NCI-H2107 (cell line): ENCODE measurements around the gene IMP3.
A peak's percentile ranks its signal among the peaks of the same experiment; 100 is the strongest.
"Not testable (repeated sequence)": the region's sequence is repeated elsewhere in the genome, so short reads cannot be mapped to it uniquely, and the experiment has no call there.

ENCODE experiments used
- DNase-seq: peaks from one replicate; lab custom pipeline; 2025; lab: John Stamatoyannopoulos, UW

IMP3 gene, protein sequence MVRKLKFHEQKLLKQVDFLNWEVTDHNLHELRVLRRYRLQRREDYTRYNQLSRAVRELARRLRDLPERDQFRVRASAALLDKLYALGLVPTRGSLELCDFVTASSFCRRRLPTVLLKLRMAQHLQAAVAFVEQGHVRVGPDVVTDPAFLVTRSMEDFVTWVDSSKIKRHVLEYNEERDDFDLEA

GRCh38 chr15:75639709-75640482, at the start of gene IMP3:
Gene IMP3 (minus strand): TSS chr15:75640224. CDS start chr15:75640168, 56 bp downstream.
- peak; percentile 88 for DNase-seq

DNA sequence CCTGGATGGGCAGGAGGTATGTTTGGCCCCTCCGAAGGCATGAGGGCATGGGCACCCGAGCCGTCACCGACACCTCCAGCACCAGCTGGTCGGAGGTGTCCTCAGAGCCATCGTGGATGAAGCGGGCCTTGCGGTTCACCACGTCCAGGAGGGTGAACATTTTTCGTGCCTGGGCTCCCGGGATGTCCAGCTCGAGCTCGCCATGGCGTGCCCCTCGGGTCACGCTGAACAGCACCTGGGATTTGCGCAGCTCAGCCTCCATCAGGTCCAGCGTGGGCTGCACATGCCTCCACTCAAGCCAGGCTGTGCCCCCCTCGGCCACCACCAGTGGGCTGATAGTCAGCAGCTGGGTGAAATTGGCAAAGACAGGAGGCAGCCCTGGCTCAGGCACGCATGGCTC, 49.4 kb upstream of the IMP3 start:
- DNase-seq, result not testable (repeated sequence)

GRCh38 chr15:75688831-75689230, 48.8 kb upstream of the IMP3 start:
- DNase-seq, result no peak

- DNase-seq, result no peak
These were observed 48.2 kb upstream of the IMP3 start for GRCh38 chr15:75688278-75688557.

DNA sequence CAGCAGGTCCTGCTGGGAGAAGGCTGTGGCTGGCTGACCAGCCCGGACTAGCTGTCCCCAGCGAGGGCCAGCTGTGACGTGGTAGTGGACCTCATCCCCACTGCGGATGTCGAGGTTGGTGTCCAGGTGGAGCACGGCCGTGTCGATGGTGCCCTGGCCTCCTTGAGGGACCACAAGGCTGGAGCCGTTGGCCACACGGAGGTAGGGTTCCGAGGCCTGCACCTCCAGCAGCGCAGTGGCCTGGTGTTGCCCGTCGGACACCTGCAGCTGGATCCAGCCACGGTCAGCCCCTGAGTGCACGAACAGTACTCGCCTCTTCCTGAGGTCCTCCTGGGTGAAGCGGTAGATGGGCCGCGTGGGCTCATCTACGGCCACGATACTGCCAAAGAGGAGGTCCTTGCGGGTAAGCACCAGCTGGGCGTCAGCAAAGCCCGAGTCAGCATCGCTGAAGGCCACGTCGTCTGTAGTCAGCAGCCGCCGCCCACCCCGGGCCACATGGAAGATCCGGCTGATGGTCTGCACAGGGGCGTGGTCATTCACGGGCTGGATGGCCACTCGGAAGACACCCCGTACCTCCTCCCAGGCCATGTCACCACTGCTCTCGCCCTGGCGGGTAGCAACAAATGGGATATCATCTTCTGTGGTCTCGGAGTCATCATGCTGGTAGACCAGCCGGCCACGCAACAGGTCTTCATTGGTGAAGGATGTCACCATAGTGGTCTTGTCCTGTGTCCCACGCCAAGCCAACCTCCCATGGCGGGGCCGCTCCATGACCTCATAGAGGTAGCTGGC, 47.7 kb upstream of the IMP3 start:
- DNase-seq, result no peak

DNA sequence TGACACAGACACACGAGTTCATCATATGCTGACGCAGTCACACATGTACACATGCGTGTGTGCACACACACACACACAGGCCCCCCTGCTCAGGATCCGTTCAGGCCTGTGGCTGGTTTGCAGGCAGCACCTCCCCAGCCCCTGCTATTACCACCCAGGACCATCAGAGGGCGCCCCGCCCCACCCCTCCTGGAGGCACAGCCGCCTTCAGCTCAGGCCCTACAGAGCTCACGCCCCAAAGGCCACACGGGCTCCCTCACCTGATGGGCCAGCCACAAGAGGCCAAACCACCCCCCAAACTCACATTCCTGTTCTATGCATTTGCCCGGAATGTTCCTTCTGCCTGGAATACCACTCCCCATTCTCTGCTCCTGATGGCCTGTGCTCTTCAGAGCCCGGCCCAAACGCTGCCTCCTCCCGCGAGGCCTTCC, 46.2 kb upstream of the IMP3 start:
- DNase-seq, result not testable (repeated sequence)

DNA sequence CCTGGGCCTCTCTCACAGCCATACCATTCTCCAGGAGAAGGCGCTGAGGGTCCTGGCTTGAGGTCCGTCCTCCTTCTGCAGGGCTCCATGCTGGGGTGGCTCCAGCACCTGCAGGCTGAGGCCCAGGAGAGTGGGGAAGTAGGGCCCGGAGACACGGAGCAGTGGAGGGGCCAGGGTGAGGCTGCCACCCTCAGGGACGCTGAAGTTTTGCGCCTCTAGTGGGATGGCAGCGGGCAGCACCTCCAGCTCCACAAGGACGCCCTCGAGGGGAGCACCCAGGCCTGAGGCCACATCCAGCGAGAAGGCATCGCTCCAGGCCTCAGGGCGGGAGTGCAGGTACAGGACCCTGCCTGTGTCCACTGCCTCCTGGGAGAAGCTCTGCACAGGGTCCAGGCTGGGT, 45.2 kb upstream of the IMP3 start:
- no peak for DNase-seq

DNA sequence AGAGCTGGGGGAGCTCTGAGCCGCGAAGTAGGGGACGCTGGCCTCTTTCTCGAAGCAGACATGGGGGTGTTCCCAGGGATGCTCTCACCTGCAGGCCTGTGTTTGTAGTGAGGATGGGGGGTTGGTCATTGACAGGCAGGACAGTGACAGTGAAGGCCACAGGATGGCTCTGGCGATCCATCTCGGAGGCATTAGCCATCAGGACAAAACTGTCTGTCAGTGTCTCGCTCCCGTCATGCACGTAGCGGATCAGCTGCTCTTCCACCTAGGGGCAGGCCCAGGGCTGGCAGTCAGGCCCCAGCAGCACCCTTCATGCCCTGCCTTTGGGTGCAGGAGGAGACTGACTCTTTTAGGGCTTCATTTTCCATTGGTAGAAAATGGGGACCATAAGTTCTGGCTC, 44.6 kb upstream of the IMP3 start:
- DNase-seq, result no peak

DNA sequence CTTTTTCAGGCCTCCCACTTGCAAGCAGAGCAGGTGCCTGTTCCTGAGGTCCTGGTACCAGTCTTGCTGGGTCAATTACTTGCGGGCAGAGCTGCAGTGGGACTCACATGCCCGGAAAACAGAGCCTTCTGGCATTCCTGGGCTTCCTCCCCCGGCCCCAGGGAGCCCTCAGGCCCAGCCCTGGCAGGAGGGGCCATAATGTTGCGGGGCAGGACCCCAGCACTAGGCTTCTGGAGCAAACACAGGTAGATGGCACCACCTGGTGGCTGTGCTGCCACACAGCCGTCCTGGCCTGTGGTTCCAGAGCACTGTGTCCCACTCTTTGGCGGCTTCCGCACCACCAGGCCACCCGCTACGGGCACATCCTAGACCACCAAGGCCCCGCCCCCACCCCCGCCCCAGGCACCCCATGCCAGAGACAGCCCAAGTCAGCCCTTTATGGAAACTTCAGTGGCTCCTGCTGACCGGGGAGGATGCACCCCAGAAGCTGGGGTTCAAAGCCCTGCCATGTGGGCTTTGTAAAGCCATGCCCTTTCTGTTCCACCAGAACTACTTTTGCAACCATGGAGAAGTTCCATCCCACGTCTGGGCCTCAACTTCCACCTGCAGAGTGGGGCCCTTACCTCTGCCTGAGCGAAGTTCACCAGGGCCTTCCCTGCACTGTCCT, 43.8 kb upstream of the IMP3 start:
- not testable (repeated sequence) for DNase-seq

DNA sequence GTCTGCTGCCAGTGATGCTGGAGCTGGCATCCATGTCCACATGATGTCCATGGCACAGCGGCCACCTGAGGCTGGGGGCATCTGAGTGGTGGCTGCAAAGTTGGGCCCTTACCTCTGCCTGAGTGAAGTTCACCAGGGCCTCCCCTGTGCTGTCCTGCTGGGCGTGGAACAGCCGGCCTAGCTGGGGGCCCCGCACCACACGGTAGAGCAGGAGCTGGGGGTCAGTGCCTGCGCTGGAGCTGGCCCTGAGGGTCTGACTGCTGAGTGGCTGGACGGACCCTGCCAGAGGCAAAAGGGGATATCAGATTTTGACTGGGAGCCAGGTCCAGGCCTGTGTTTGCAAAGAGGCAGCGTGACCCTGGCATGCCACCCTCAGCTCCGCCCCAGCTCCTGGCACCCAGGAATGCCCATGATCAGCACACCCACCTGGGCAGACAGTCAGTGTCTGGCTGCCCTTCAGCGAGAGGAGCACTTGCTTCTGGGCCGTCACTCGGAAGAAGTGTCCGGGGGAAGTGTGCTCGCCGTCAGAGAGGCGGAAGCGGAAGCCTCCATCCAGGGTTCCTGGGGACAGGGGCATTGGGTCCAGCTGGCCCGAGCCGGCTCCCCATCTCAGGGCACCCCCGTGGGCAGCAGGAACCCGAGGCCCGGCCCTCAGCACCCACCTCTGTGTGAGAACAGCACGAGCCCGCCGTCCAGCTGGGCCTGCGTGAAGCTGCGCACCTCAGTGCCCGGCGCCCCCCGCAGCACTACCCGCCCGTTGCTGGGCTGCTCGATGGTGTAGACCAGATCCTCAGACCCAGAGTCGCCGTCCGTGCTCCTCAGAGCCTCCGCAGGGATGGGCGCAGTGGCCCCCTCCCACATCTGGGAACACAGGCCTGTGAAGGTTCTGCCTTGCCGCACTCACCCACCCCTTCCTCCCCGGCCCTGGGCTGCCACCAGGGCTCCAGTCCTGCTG, 42.4 kb upstream of the IMP3 start:
- DNase-seq, result no peak

GRCh38 chr15:75680007-75680789, 40.2 kb upstream of the IMP3 start:
- DNase-seq, result no peak

DNA sequence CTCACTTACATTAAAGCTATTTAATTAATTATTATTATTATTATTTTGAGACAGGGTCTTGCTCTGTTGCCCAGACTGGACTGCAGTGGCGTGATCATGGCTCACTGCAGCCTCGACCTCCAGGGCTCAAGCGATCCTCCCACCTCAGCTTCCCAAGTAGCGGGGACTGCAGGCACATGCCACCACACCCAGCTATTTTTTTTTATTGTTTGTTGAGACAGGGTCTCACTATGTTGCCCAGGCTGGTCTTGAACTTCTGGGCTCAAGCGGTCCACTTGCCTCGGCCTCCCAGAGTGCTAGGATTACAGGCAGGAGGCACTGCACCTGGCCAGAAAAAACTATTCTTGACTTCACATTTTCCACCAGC, 38.3 kb upstream of the IMP3 start:
- DNase-seq, result not testable (repeated sequence)

DNA sequence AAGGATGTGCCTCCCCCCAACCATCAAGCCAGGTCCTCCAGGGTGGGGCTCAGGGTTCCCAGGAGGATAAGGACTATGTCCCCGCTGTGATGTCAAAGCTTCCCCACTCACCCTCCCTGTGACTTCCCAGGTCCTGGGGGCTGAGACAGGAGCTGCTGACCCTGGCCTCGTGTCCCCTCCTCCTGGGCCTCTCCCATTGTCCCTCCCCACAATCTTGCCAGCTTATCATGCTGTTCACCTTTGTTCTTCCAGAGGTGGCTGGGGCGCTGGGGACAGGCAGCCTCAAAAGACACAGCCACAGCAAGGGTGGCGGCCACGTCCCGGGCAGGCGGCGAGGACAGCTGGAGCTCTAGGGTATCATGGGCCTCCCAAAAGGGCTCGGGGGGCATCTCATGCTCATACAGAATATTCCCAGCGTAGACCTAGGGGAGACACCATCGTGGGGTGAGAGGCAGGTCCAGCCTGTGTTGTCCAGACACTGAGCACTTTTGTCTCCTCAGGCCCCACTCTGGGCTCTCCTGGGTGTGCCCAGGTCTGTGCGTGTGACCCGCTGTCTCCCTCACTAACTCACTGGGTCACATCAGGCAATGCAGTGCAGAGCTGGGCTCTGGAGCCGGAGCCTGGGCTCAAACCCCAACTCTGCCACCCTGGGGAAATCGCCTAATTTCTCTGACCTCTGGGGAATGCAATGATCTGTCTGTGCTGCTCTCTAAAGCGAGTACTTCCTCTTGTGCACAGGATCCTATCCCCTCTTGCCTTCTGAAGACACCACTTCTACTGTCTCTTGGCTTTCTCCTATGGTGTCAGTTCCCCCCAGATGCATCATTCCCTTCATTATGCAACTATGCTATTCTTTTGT, 37.7 kb upstream of the IMP3 start:
- DNase-seq, result no peak

DNA sequence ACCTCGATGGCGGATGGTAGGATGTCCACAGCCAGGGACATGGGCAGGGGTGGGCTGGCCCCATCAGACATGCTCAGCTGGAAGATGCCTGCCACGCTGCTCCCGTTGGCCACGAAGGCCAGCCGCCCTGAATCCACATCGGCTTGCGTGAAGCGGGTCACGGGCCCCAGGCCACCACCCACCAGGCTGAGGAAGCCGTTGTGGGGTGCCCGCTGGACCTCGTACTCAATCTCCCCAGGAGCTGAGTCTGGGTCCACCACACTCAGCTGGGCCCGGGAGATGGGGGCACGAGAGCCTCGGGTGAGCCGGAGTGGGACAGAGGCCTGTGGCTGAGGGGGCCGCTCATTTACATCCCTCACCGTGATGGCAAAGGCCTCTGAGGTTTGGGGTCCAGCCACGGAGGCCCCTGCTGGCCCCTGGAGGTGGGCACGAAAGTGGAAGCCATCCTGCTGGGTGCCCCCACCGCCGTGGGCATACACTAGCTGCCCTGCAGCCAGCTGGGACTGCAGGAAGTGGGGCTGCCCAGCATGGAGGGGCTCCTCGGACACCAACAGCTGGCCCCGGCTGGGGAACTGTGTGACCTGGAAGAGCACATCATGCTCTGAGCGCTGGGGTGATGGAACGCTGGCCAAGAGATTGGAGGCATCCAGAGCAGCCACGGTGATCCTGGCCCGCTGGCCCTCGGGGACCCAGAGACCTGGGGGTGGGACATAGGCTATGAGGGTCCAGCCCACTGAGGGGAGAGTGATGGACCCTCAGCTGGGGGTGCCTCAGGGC, 36.9 kb upstream of the IMP3 start:
- DNase-seq, result no peak

- DNase-seq, result no peak
These were observed 35.8 kb upstream of the IMP3 start for GRCh38 chr15:75675579-75676404.

DNA sequence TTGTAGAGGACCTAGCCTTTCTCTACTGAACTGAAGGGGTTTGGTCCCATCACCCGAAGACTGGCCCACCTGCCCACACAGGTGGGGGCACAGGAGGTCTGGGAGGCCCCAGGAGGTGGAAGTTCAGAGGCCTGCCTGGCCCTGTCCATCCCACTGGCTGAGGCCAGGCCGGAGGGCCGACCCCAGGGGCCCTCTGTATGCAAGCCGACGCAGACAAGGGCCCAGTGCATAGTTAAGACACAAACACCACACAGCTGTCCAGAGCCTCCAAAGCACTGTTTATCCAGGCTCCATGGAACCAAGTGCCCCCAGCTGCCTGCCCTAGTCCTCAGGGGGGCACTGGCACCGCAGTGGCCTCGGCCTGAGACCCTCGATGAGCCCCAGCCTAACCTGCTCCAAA, 34.3 kb upstream of the IMP3 start:
- DNase-seq, result no peak

DNA sequence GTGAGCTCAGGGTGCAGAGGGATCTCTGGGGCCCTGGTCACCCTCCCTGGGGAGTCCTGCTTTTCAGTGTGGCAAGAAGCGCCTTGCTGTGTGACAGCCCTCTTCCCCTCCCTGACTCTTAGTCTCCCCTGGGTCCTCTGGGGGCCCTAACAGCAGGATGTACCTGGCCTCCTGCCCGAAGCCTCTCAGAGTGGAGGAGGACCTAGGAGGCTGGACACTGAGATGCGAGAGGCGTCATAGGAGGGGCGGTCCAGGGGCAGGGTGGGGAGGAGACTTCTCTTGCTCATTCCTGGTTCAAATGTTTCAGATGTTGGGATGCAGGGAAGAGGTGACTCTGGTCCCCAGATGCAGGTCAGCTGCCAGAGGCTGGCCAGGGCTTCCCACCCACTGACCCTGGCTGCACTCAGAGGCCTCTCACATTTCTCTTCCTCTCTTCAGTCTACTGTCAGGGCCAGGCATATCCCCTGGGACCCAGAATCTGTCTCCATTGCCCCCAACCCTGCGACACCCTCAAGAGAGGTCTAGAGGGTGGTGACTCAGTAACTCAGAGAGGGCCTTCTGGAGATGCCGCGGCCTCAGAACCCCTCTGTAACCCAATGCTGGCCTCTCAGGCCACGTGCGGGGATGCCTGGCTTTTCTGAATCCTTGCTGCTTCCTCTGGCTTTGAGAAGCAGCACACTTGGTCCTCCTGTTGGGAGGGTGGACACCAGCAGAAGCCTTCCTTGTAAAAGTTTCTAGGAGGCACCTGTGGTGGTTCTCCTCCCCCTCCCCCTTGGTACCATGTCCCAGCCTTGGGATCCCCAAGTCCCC, 33.6 kb upstream of the IMP3 start:
- DNase-seq, result no peak
